K562 (cell line): Measurements from ENCODE around the gene SEMA5A. TPM values are rescaled to one million over a fixed set of nuclear protein-coding genes. Genes with fewer than 3 reads are reported as not detected.

ENCODE experiments used
- ATAC-seq: fragments of 200-7000 bp; cut with Tn5 transposase; 3 replicates; pipeline ENCODE4 v1.9.1; 2020; ENCODE audit warnings: moderate library complexity
- BruUV-seq: library from RNA; stranded (reverse); fragments of 400-500 nt; replicated peaks from 2 replicates; lab custom pipeline; 2021; lab: Mats Ljungman, UMichigan
- CTCF ChIA-PET: fragments of 300-600 bp; formaldehyde crosslinking; extraction: SDS; loops from one replicate; lab custom pipeline; 2021; ENCODE audit warnings: low intra/inter-chr PET ratio; lab: Yijun Ruan, JAX
- POLR2A ChIA-PET: fragments of 300-600, 350-650 bp; sonication (Branson Sonifier 250); formaldehyde crosslinking; extraction: SDS; loops from one replicate; lab custom pipeline; 2021; ENCODE audit warnings: antibody characterized with exemption, inconsistent platforms; lab: Yijun Ruan, JAX
- DNase-seq, 4 experiments: peaks; one replicate each; pipeline versions ENCODE4 v3.0.0 to v3.0.0-alpha.2; 2011 to 2018; ENCODE audit warnings: low spot score in 3 of 4, mixed read lengths in 3 of 4; ENCODE audit errors: extremely low read depth in 1 of 4
- FAIRE-seq: peaks from 2 replicates; lab custom pipeline; 2011; peaks lifted over from hg19 to GRCh38; lab: Jason Lieb, UNC
- H2AFZ ChIP-seq: 2 replicates; pipeline ENCODE4 v1.6.0; 2011; ENCODE audit warnings: low read depth, low read length, control low read depth, inconsistent platforms
- H3K27ac ChIP-seq: fragments of 200-600 bp; 3 replicates; pipeline ENCODE4 v1.8.0; 2011; ENCODE audit warnings: low read depth, mild to moderate bottlenecking, control low read depth, inconsistent platforms, low read length, moderate library complexity, mixed read lengths; ENCODE audit errors: extremely low read depth
- H3K27me3 ChIP-seq, 2 experiments: fragments of 300-600 bp in 1 of 2; 2 replicates in 1 of 2; 3 replicates in 1 of 2; pipeline versions ENCODE4 v1.6.0 to v1.8.0; 2011; ENCODE audit warnings: inconsistent platforms in 2 of 2, low read length in 2 of 2, mild to moderate bottlenecking in 1 of 2, mixed read lengths in 1 of 2, moderate library complexity in 1 of 2; ENCODE audit not compliant: control insufficient read depth in 2 of 2, insufficient read depth in 2 of 2
- H3K36me3 ChIP-seq: fragments of 300-600 bp; 3 replicates; pipeline ENCODE4 v1.8.0; 2011; ENCODE audit warnings: mild to moderate bottlenecking, low read length, inconsistent platforms; ENCODE audit not compliant: control insufficient read depth, insufficient read depth
- H3K4me1 ChIP-seq, 2 experiments: fragments of 200-600 bp in 1 of 2; replicated peaks in 1 of 2; 2 replicates in 1 of 2; 3 replicates in 1 of 2; pipeline versions ENCODE4 v1.5.1 to v1.8.0; 2011; ENCODE audit warnings: inconsistent platforms in 2 of 2, low read length in 2 of 2, mild to moderate bottlenecking in 1 of 2, mixed read lengths in 1 of 2, moderate library complexity in 1 of 2; ENCODE audit not compliant: control insufficient read depth in 2 of 2, insufficient read depth in 2 of 2
- H3K4me2 ChIP-seq: 2 replicates; pipeline ENCODE4 v1.6.1; 2011; ENCODE audit warnings: low read length, control low read depth, inconsistent platforms, mixed read lengths; ENCODE audit not compliant: insufficient read depth
- H3K4me3 ChIP-seq: fragments of 200-600 bp; sonication (generic), shearing (Covaris generic); 2 replicates; pipeline ENCODE4 v1.5.1; 2016; ENCODE audit warnings: control low read depth, inconsistent platforms
- H3K79me2 ChIP-seq: fragments of 200-600 bp; 3 replicates; pipeline ENCODE4 v1.8.0; 2011; ENCODE audit warnings: low read length, inconsistent platforms; ENCODE audit not compliant: control insufficient read depth, insufficient read depth
- H3K9ac ChIP-seq, 2 experiments: 2 replicates each; pipeline versions ENCODE4 v1.6.0 to v1.6.1; 2011; ENCODE audit warnings: low read depth in 2 of 2, low read length in 2 of 2, control low read depth in 1 of 2, inconsistent platforms in 1 of 2, mild to moderate bottlenecking in 1 of 2, mixed read lengths in 1 of 2; ENCODE audit not compliant: insufficient read depth in 1 of 2
- H3K9me1 ChIP-seq: one replicate; pipeline ENCODE4 v1.6.0; 2011; ENCODE audit warnings: inconsistent platforms, mild to moderate bottlenecking, low read length, moderate library complexity; ENCODE audit not compliant: control insufficient read depth, insufficient read depth
- H3K9me3 ChIP-seq: replicated peaks from 2 replicates; pipeline ENCODE4 v1.5.1; 2011; ENCODE audit warnings: low read depth, low read length, inconsistent platforms; ENCODE audit not compliant: control insufficient read depth, insufficient read depth
- H4K20me1 ChIP-seq: replicated peaks from 2 replicates; pipeline ENCODE4 v1.6.1; 2011; ENCODE audit warnings: low read length, inconsistent platforms, mixed read lengths; ENCODE audit not compliant: control insufficient read depth, insufficient read depth
- CHD4 ChIP-seq: fragments of 200-600 bp; sonication (generic); IDR thresholded peaks from 3 replicates; pipeline ENCODE4 v1.6.1; 2012; ENCODE audit warnings: low read depth, mild to moderate bottlenecking, mixed read lengths, low read length, inconsistent platforms; ENCODE audit not compliant: insufficient read depth, insufficient replicate concordance, poor library complexity, severe bottlenecking
- CUX1 ChIP-seq: fragments of 200-800 bp; sonication (Bioruptor generic); IDR thresholded peaks from 2 replicates; pipeline ENCODE4 v1.6.1; 2016; ENCODE audit warnings: missing genetic modification characterization, missing compliant biosample characterization
- E2F8 ChIP-seq: fragments of 450-650 bp; IDR thresholded peaks from 2 replicates; pipeline ENCODE4 v1.7.1; 2018; ENCODE audit warnings: mild to moderate bottlenecking, low read depth; ENCODE audit not compliant: partially characterized antibody
- NEUROD1 ChIP-seq: fragments of 150-350 bp; IDR thresholded peaks from 2 replicates; pipeline ENCODE4 v1.6.1; 2014; ENCODE audit warnings: borderline replicate concordance, low read length, low read depth; ENCODE audit not compliant: partially characterized antibody
- RBM14 ChIP-seq: fragments of 200-400 bp; formaldehyde crosslinking; IDR thresholded peaks from 2 replicates; pipeline ENCODE4 v1.6.1; 2018; ENCODE audit warnings: low read depth, mild to moderate bottlenecking, low read length, moderate library complexity, borderline replicate concordance; ENCODE audit not compliant: insufficient read depth
- SMAD2 ChIP-seq: fragments of 150-350 bp; IDR thresholded peaks from 2 replicates; pipeline ENCODE4 v1.6.1; 2014; ENCODE audit warnings: low read depth, mild to moderate bottlenecking, low read length
- SMARCC2 ChIP-seq: fragments of 450-650 bp; IDR thresholded peaks from 2 replicates; pipeline ENCODE4 v1.6.1; 2017; ENCODE audit warnings: antibody characterized with exemption, moderate library complexity, mild to moderate bottlenecking, low read depth
- TSC22D4 ChIP-seq: fragments of 450-650 bp; IDR thresholded peaks from 2 replicates; pipeline ENCODE4 v1.6.1; 2016; ENCODE audit warnings: missing genetic modification characterization, missing biosample characterization, control low read depth
- YY1 ChIP-seq, 3 experiments: IDR thresholded peaks; 2 replicates each; pipeline ENCODE4 v1.6.1; 2011; ENCODE audit warnings: low read length in 2 of 3, mild to moderate bottlenecking in 2 of 3, moderate library complexity in 2 of 3, borderline replicate concordance in 1 of 3, control low read depth in 1 of 3, low read depth in 1 of 3; ENCODE audit not compliant: insufficient read depth in 3 of 3, insufficient replicate concordance in 2 of 3, control insufficient read depth in 1 of 3, insufficient read length in 1 of 3; ENCODE audit errors: extremely low read depth in 1 of 3
- ZC3H8 ChIP-seq: fragments of 450-650 bp; IDR thresholded peaks from 2 replicates; pipeline ENCODE4 v1.6.1; 2017
- ZNF212 ChIP-seq: fragments of 450-650 bp; formaldehyde crosslinking; IDR thresholded peaks from 2 replicates; pipeline ENCODE4 v1.4.0; 2020; ENCODE audit warnings: mild to moderate bottlenecking
- ZNF644 ChIP-seq: fragments of 200-800 bp; sonication (Bioruptor generic); IDR thresholded peaks from 2 replicates; pipeline ENCODE4 v1.6.1; 2016; ENCODE audit warnings: low read depth, missing genetic modification characterization, missing compliant biosample characterization
- ZNF764 ChIP-seq: fragments of 250-450 bp; sonication (Bioruptor Pico); IDR thresholded peaks from 2 replicates; pipeline ENCODE4 v1.4.0; 2020; ENCODE audit warnings: low read depth, mild to moderate bottlenecking, moderate library complexity
- WGBS: fragments of 100-300 bp; shearing (Covaris generic); methylation state at CpG from one replicate; pipeline ENCODE4 v1.1.6; 2016; ENCODE audit warnings: low coverage, mixed read lengths; ENCODE audit not compliant: insufficient coverage; ENCODE audit errors: missing lambda C conversion rate; 5-methylcytosine and 5-hydroxymethylcytosine counted together
- in situ Hi-C: fragments of 300-500 bp; cut with MboI; formaldehyde crosslinking; loops from 4 replicates; pipeline ENCODE4 v1.15.0; 2018; ENCODE audit warnings: inconsistent platforms, mixed read lengths
- intact Hi-C: fragments of 100-400 bp; cut with micrococcal nuclease; formaldehyde crosslinking; loops from 2 replicates; pipeline ENCODE4 v1.14.2; 2022
- polyA plus RNA-seq, 8 experiments: library from polyadenylated mRNA; depleted of rRNA in 4 of 8; stranded (reverse) in 5 of 8; unstranded in 3 of 8; fragments of >200 nt; fragmentation: Nextera tagmentation in 2 of 8; fragmentation: Illumina TruSeq in 1 of 8; extraction: Ambion mirVana in 2 of 8; extraction: Trizol in 1 of 8; gene quantifications; 2 replicates each; pipeline versions ENCODE4 v1.2.1 to v1.2.3, GENCODE V29; 2011 to 2014; ENCODE audit warnings: inconsistent platforms in 1 of 8, missing spikeins in 1 of 8
- total RNA-seq, 7 experiments: library from RNA; depleted of rRNA in 6 of 7; stranded (reverse); fragments of >200 nt in 6 of 7; fragmentation: Illumina TruSeq in 2 of 7; extraction: Trizol in 2 of 7; gene quantifications; 2 replicates each; pipeline versions ENCODE4 v1.2.1 to v1.2.3, GENCODE V29; 2011 to 2021; ENCODE audit warnings: low replicate concordance in 1 of 7

Gene SEMA5A
- total and polyA plus RNA-seq, 9 of the 15 experiments (the other 6 are each of a cell fraction or from before 2014, with no cell fraction given): 0.02 TPM; not detected in 8

- Histone ChIP-seq H2AFZ (no peak overlapping the region), H3K27ac (no peak overlapping the region), H3K27me3 (no peaks in the 10 kb centered on the region), H3K4me1 (no peaks in the 10 kb centered on the region), H3K9me3 (no peaks in the 10 kb centered on the region), H3K36me3 (no peaks in the 10 kb centered on the region), H4K20me1 (no peaks in the 10 kb centered on the region), H3K9ac (no peak overlapping the region), H3K9me1 (no peaks in the 10 kb centered on the region), H3K4me3 (no peak overlapping the region), H3K4me2 (no peak overlapping the region), H3K79me2 (no peaks in the 10 kb centered on the region)
- ChIA-PET CTCF (no interaction called here), POLR2A (interaction anchor here (0.6 kb wide), 1 partner anchor 45 kb away, joined by 3 read pairs; no protein-coding TSS in a partner anchor)
- intact Hi-C loops (no loop called here), in situ Hi-C loops (no loop called here)
- no peak for FAIRE-seq
- WGBS: 1% methylated on average over 4 of the region's 4 CpGs
- no TSS peak for BruUV-seq
- no peak for ATAC-seq
- no peak for DNase-seq
- TF ChIP-seq NEUROD1: no peak
- TF ChIP-seq SMAD2: no peak
- TF ChIP-seq CHD4: no peak
- TF ChIP-seq TSC22D4 (tag): no peak
- no peak for TF ChIP-seq ZNF212 (CRISPR knock-in tag)
- no peak for TF ChIP-seq RBM14
- TF ChIP-seq CUX1: no peak
- no peak for TF ChIP-seq ZC3H8
- no peak for TF ChIP-seq ZNF644
- TF ChIP-seq E2F8: no peak
- TF ChIP-seq SMARCC2: no peak
- no peak for TF ChIP-seq ZNF764 (CRISPR knock-in tag)
- no peak for TF ChIP-seq YY1 (IDR thresholded peaks at IDR 0.05; ENCODE audit: borderline replicate concordance in 1 of 3, control insufficient read depth in 1 of 3, extremely low read depth in 1 of 3, insufficient read depth in 3 of 3, insufficient read length in 1 of 3, insufficient replicate concordance in 2 of 3, low read depth in 1 of 3, low read length in 2 of 3)
Measured at GRCh38 chr5:9455826-9456434, 89.9 kb downstream of the SEMA5A start.
